HFFc6 (cell line): Measurements from ENCODE around the gene LRP2. TPM values are rescaled to one million over a fixed set of nuclear protein-coding genes. Genes with fewer than 3 reads are reported as not detected.

Experiments used
- DNase-seq: peaks from one replicate; pipeline ENCODE4 v3.0.0-alpha.2; 2018
- H3K27ac Mint-ChIP-seq: 2 replicates; pipeline ENCODE4 v1.8.0; 2020; ENCODE audit warnings: mild to moderate bottlenecking, mixed read lengths
- H3K27me3 Mint-ChIP-seq: 2 replicates; pipeline ENCODE4 v1.8.0; 2021; ENCODE audit warnings: mild to moderate bottlenecking, moderate library complexity, mixed read lengths; ENCODE audit not compliant: insufficient read depth
- H3K36me3 Mint-ChIP-seq: 2 replicates; pipeline ENCODE4 v1.8.0; 2021; ENCODE audit warnings: low read depth, mixed read lengths
- H3K4me1 Mint-ChIP-seq: 2 replicates; pipeline ENCODE4 v1.8.0; 2020; ENCODE audit warnings: low read depth, mixed read lengths
- H3K4me3 Mint-ChIP-seq: 2 replicates; pipeline ENCODE4 v1.8.0; 2020; ENCODE audit warnings: mild to moderate bottlenecking, moderate library complexity, mixed read lengths
- H3K9me3 Mint-ChIP-seq: 2 replicates; pipeline ENCODE4 v1.8.0; 2020; ENCODE audit warnings: mild to moderate bottlenecking, mixed read lengths
- total RNA-seq, 6 experiments: library from RNA; stranded (reverse); fragmentation: NEBNext Ultra II Directional; extraction: Animal tissue kit (Norgen Biotek cat#: 25700); gene quantifications; 2 replicates in 1 of 6; 3 replicates in 5 of 6; pipeline ENCODE4 v1.2.3, GENCODE V29; 2021
- TF ChIP-seq, protein P1 (sequence below): fragments of 200-600 bp; sonication (generic); IDR thresholded peaks from 2 replicates; pipeline ENCODE4 v1.5.0; 2021; ENCODE audit warnings: antibody characterized with exemption, mild to moderate bottlenecking

Gene LRP2
- total RNA-seq, 6 experiments from 2014 or later, result not detected

DNA sequence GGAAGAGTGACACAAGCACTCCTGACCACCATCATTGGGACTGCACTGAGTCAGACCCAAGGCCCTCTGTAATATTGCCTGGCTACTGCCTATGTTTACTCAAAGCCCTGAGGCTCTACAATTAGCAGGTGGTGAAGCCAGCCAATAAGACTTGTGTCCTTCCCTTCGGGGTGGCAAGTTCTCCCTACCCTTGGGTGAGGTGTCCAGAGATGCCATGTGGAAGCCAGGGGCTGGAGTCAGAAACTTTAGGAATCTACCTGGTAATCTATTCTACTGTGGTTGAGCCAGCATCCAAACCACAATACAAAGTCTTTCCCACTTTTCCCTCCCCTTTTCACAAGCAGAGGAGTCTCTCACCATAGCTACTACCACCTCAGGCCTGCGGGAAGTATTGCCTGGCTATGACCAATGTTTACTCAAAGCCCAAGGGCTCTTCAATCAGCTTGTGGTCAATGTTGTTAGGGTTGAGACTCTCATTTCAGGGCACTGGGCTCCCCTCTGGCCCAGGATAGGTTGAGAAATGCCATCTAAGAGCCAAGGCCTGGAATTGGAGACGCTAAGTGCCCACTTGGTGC lies 275.4 kb downstream of the LRP2 start:
- Mint-ChIP-seq H3K9me3 (peaks cover 38% of the 10 kb centered on the region), H3K4me1 (no peaks in the 10 kb centered on the region; the same call in 1 of the 2 replicates), H3K4me3 (no peak overlapping the region), H3K36me3 (no peaks in the 10 kb centered on the region), H3K27me3 (no peaks in the 10 kb centered on the region), H3K27ac (no peak overlapping the region)
- TF ChIP-seq, protein P1, sequence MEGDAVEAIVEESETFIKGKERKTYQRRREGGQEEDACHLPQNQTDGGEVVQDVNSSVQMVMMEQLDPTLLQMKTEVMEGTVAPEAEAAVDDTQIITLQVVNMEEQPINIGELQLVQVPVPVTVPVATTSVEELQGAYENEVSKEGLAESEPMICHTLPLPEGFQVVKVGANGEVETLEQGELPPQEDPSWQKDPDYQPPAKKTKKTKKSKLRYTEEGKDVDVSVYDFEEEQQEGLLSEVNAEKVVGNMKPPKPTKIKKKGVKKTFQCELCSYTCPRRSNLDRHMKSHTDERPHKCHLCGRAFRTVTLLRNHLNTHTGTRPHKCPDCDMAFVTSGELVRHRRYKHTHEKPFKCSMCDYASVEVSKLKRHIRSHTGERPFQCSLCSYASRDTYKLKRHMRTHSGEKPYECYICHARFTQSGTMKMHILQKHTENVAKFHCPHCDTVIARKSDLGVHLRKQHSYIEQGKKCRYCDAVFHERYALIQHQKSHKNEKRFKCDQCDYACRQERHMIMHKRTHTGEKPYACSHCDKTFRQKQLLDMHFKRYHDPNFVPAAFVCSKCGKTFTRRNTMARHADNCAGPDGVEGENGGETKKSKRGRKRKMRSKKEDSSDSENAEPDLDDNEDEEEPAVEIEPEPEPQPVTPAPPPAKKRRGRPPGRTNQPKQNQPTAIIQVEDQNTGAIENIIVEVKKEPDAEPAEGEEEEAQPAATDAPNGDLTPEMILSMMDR, result no peak
- no peak for DNase-seq

DNA sequence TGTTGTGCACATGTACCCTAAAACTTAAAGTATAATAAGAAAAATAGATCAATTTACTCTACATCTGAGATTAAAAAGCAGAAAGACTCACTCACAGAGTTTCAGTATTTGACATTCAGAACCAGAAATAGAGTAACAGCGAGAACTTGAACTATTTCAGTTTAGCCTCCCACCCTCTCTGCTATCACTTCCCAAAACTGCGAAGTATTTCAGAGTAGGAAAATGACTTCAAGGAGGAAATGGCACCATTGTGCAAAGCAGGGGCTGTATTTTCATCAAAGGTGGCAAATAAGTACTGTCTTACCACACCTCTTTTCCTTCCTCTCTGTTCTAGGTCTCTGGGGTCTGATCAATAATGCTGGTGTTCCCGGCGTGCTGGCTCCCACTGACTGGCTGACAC lies 279.3 kb downstream of the LRP2 start:
- peaks cover 40% of the 10 kb centered on the region for H3K9me3 Mint-ChIP-seq
- H3K27ac Mint-ChIP-seq, result no peak overlapping the region
- no peak overlapping the region for H3K4me3 Mint-ChIP-seq
- no peaks in the 10 kb centered on the region for H3K36me3 Mint-ChIP-seq
- no peaks in the 10 kb centered on the region for H3K4me1 Mint-ChIP-seq
- TF ChIP-seq, protein P1, result no peak
- no peak for DNase-seq
- H3K27me3 Mint-ChIP-seq, result no peaks in the 10 kb centered on the region

DNA sequence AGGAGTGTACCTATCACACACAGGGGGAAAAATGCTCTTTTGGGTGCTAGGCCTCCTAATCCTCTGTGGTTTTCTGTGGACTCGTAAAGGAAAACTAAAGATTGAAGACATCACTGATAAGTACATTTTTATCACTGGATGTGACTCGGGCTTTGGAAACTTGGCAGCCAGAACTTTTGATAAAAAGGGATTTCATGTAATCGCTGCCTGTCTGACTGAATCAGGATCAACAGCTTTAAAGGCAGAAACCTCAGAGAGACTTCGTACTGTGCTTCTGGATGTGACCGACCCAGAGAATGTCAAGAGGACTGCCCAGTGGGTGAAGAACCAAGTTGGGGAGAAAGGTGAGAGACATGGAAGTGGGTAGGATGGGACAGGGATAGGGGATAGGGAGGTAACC lies 280.8 kb downstream of the LRP2 start:
- TF ChIP-seq, protein P1, result no peak
- Mint-ChIP-seq H3K4me1 (no peaks in the 10 kb centered on the region), H3K9me3 (peaks cover 39% of the 10 kb centered on the region), H3K27ac (no peak overlapping the region), H3K36me3 (no peaks in the 10 kb centered on the region), H3K27me3 (no peaks in the 10 kb centered on the region), H3K4me3 (no peak overlapping the region)
- DNase-seq, result no peak

DNA sequence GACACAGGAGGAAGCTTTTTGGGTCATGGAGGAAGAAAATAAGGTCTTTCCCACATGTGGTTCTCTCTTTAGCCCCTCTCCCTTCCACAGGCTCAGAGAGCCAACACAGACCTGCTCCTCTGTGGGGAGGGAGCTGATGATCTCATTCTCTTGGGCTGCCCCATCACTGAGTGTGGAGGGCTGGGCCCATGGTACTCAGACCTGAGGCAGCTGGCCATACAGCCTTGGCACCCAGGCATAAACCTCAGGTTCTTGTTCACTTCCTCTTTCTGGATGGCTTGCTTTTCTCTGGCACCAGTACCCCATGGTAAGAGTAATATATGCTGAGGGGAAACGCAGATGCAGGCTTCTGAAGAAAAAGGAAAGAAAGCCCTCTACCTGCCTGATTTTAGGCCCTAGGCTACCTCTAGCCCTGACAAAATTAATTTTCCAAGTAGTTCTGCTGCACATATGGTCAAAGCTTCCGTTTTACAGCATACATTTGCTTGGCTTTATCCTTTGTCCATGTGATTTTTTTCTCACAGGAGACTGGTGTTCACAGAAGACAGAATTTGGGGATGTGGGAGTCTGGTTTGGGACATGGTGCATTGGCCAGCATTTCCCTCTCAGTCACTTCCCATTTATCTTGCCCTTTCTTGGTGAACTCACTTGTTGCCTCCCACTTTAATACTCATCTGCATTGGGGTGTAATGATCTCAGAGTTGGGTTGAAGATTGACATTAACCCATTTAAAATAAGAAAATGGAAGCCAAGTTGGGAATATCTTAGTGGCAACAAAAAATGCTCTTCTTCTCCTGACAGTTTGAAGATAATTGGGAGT lies 281.9 kb downstream of the LRP2 start:
- TF ChIP-seq, protein P1, result no peak
- H3K36me3 Mint-ChIP-seq, result no peaks in the 10 kb centered on the region
- H3K27me3 Mint-ChIP-seq, result no peaks in the 10 kb centered on the region; the same call in 1 of the 2 replicates
- H3K4me1 Mint-ChIP-seq, result no peaks in the 10 kb centered on the region
- no peak overlapping the region for H3K27ac Mint-ChIP-seq
- DNase-seq, result no peak
- peaks cover 36% of the 10 kb centered on the region for H3K9me3 Mint-ChIP-seq
- H3K4me3 Mint-ChIP-seq, result no peak overlapping the region

DNA sequence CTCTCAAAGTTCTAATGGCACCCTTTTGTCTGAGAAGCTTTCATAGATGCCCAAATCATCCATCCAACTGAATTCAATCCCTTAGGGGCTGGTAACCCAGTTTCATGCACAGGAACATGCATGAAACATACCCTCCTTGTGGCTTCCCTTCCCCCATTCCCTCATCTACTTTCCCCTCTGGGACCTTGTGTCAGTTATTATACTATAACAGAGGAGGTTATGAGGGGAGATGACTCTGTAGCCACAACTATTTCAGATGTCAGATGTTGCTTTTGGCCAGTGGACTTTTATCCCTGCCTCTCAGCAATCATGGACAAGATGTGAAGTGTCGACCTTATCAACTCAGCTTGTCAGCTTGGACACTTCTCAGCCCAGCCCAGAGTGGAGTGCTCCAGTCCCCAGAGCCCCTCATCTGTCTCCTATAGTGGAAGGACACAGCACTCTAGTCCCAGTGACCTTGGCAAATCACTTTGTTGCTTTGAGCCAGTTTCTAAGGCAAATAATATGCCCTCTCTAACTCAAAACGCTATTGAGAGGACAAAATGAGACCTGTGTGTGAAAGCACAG lies 284.6 kb downstream of the LRP2 start:
- TF ChIP-seq, protein P1, result no peak
- H3K9me3 Mint-ChIP-seq, result peaks cover 32% of the 10 kb centered on the region
- H3K4me1 Mint-ChIP-seq, result no peaks in the 10 kb centered on the region
- H3K27me3 Mint-ChIP-seq, result no peaks in the 10 kb centered on the region; the same call in 1 of the 2 replicates
- DNase-seq, result no peak
- no peaks in the 10 kb centered on the region for H3K36me3 Mint-ChIP-seq
- H3K4me3 Mint-ChIP-seq, result no peak overlapping the region
- no peak overlapping the region for H3K27ac Mint-ChIP-seq

Other genes starting within 250 kb of the LRP2 start
- 1 to 10 TPM; 4.8 to 7.0 (median 6.0) TPM for gene BBS5, start 117.0 kb upstream of the LRP2 start, total RNA-seq
- under 1 TPM in 5 of 6 experiments, not detected in 1; 0.09 to 0.31 (median 0.20) TPM for gene KLHL41, start 147.2 kb upstream of the LRP2 start, total RNA-seq
- 10 to 100 TPM; 15.3 to 20.4 (median 17.2) TPM for gene FASTKD1, start 211.3 kb upstream of the LRP2 start, total RNA-seq
- 10 to 100 TPM; 36.5 to 40.3 (median 38.3) TPM for gene PPIG, start 221.8 kb upstream of the LRP2 start, total RNA-seq